Thyroid gland (tissue), 4 donors: ENCODE results near the gene HCLS1.

ENCODE experiments used
- CTCF ChIP-seq, 6 experiments: fragments of 200-600 bp in 3 of 6; fragments of 450-650 bp in 3 of 6; sonication (generic) in 3 of 6; IDR thresholded peaks; one replicate each; pipeline ENCODE4 v1.5.1; 2016 to 2019; ENCODE audit warnings: antibody characterized with exemption in 6 of 6, mild to moderate bottlenecking in 2 of 6, inconsistent platforms in 1 of 6, moderate library complexity in 1 of 6
- POLR2A ChIP-seq, 2 donors: fragments of 450-650 bp; IDR thresholded peaks; one replicate each; pipeline ENCODE4 v1.6.1; 2017; ENCODE audit warnings: antibody characterized with exemption in 2 of 2, mild to moderate bottlenecking in 2 of 2, moderate library complexity in 1 of 2

GRCh38 chr3:121637922-121638321 lies 22.8 kb downstream of the HCLS1 start:
- TF ChIP-seq CTCF (IDR thresholded peaks at IDR 0.05) (no peak), POLR2A (IDR thresholded peaks at IDR 0.05) (no peak)
